ENCODE results near the gene CIB4. TPM values are rescaled to one million over a fixed set of nuclear protein-coding genes. Genes with fewer than 3 reads are reported as not detected.

Gene CIB4
- total and polyA plus RNA-seq, 9 of the 15 experiments (the other 6 are each of a cell fraction or from before 2014, with no cell fraction given), result not detected

DNA sequence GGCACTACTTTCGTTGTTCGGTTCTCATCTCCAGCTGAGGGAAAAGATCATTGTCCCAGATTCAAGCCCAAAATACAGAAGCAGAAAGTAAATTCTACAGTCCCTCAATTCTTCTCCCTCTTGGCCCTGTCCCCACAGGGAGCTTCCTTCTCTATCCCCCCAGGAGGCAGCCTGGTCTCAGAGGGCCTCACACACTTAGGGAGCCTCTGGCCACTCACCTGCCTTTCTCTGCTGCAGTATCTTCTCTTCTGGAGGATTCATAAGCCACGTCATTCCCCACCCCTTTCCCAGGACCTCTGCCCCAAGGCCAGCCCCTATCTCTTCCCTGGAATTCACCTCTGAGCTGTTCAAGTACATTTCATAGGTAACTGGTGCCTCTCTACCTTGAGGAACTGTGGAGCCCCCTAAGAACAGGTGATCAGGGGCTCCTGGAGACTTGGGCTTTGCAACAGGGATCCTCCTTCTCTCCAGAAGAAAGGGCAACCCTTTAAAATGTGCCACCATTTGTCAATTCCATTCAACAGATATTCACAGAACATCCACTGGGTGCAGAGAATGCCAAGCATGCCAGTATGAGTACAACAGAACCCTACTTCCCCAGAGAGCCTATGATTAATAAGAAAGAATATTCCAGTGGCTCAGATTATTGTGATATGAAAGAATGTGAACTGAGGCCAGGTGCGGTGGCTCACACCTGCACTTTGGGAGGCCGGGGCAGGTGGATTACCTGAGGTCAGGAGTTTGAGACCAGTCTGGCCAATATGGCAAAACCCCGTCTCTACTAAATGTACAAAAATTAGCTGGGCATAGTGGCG lies 72.9 kb downstream of the CIB4 start:
- H4K20me1 ChIP-seq (replicated peaks; ENCODE audit: control insufficient read depth, insufficient read depth, low read length), result peaks cover 9% of the 10 kb centered on the region; the same call in 1 of the 2 replicates
- no peak overlapping the region for H3K4me2 ChIP-seq (ENCODE audit: insufficient read depth, low read length)
- in situ Hi-C loops (cut with MboI), result no loop called here
- H3K79me2 ChIP-seq (ENCODE audit: control insufficient read depth, insufficient read depth, low read length), result no peaks in the 10 kb centered on the region
- H3K27ac ChIP-seq (ENCODE audit: extremely low read depth, low read depth, low read length), result no peak overlapping the region
- H3K9ac ChIP-seq (ENCODE audit: insufficient read depth in 1 of 2, low read depth in 2 of 2, low read length in 2 of 2), result no peak overlapping the region
- no TSS peak for BruUV-seq (replicated peaks)
- H2AFZ ChIP-seq (ENCODE audit: low read depth, low read length), result no peak overlapping the region
- H3K36me3 ChIP-seq (ENCODE audit: control insufficient read depth, insufficient read depth, low read length), result no peaks in the 10 kb centered on the region
- no peaks in the 10 kb centered on the region for H3K9me3 ChIP-seq (replicated peaks; ENCODE audit: control insufficient read depth, insufficient read depth, low read depth, low read length)
- ATAC-seq (no peak), DNase-seq (ENCODE audit: extremely low read depth in 1 of 4, low spot score in 3 of 4) (no peak), FAIRE-seq (no peak)
- intact Hi-C loops (cut with micrococcal nuclease), result no loop called here
- ChIA-PET POLR2A (interaction anchor here (0.6 kb wide), 1 partner anchor 26 kb away, joined by 3 read pairs; no protein-coding TSS in a partner anchor), CTCF (ENCODE audit: low intra/inter-chr PET ratio) (no interaction called here)
- no peaks in the 10 kb centered on the region for H3K4me1 ChIP-seq (replicated peaks in 1 of 2; ENCODE audit: control insufficient read depth in 2 of 2, insufficient read depth in 2 of 2, low read length in 2 of 2)
- peaks cover 46 to 71% of the 10 kb centered on the region in 2 experiments for H3K27me3 ChIP-seq (ENCODE audit: control insufficient read depth in 2 of 2, insufficient read depth in 2 of 2, low read length in 2 of 2)
- no peak overlapping the region for H3K4me3 ChIP-seq
- no peaks in the 10 kb centered on the region for H3K9me1 ChIP-seq (ENCODE audit: control insufficient read depth, insufficient read depth, low read length)
- 1% methylated on average over 7 of the region's 7 CpGs for WGBS (ENCODE audit: insufficient coverage, low coverage, missing lambda C conversion rate)
- no peak for TF ChIP-seq SP1 (CRISPR knock-in tag; IDR thresholded peaks at IDR 0.05)
- no peak for TF ChIP-seq SMARCC2 (IDR thresholded peaks at IDR 0.05; ENCODE audit: low read depth)
- no peak for TF ChIP-seq NCOA2 (IDR thresholded peaks at IDR 0.05; ENCODE audit: partially characterized antibody in 2 of 2)
- TF ChIP-seq, protein P1, sequence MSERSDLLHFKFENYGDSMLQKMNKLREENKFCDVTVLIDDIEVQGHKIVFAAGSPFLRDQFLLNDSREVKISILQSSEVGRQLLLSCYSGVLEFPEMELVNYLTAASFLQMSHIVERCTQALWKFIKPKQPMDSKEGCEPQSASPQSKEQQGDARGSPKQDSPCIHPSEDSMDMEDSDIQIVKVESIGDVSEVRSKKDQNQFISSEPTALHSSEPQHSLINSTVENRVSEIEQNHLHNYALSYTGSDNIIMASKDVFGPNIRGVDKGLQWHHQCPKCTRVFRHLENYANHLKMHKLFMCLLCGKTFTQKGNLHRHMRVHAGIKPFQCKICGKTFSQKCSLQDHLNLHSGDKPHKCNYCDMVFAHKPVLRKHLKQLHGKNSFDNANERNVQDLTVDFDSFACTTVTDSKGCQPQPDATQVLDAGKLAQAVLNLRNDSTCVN (CRISPR knock-in tag; IDR thresholded peaks at IDR 0.05), result no peak
- no peak for TF ChIP-seq PHF21A (IDR thresholded peaks at IDR 0.05; ENCODE audit: borderline replicate concordance, low read depth)
- TF ChIP-seq WHSC1 (IDR thresholded peaks at IDR 0.05; ENCODE audit: low read length), result no peak
- TF ChIP-seq HSF4 (CRISPR knock-in tag; IDR thresholded peaks at IDR 0.05; ENCODE audit: borderline replicate concordance), result no peak
- TF ChIP-seq CC2D1A (IDR thresholded peaks at IDR 0.05), result no peak
- TF ChIP-seq, protein P2, sequence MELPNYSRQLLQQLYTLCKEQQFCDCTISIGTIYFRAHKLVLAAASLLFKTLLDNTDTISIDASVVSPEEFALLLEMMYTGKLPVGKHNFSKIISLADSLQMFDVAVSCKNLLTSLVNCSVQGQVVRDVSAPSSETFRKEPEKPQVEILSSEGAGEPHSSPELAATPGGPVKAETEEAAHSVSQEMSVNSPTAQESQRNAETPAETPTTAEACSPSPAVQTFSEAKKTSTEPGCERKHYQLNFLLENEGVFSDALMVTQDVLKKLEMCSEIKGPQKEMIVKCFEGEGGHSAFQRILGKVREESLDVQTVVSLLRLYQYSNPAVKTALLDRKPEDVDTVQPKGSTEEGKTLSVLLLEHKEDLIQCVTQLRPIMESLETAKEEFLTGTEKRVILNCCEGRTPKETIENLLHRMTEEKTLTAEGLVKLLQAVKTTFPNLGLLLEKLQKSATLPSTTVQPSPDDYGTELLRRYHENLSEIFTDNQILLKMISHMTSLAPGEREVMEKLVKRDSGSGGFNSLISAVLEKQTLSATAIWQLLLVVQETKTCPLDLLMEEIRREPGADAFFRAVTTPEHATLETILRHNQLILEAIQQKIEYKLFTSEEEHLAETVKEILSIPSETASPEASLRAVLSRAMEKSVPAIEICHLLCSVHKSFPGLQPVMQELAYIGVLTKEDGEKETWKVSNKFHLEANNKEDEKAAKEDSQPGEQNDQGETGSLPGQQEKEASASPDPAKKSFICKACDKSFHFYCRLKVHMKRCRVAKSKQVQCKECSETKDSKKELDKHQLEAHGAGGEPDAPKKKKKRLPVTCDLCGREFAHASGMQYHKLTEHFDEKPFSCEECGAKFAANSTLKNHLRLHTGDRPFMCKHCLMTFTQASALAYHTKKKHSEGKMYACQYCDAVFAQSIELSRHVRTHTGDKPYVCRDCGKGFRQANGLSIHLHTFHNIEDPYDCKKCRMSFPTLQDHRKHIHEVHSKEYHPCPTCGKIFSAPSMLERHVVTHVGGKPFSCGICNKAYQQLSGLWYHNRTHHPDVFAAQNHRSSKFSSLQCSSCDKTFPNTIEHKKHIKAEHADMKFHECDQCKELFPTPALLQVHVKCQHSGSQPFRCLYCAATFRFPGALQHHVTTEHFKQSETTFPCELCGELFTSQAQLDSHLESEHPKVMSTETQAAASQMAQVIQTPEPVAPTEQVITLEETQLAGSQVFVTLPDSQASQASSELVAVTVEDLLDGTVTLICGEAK (IDR thresholded peaks at IDR 0.05), result no peak
- TF ChIP-seq, protein P2 (CRISPR knock-in tag; IDR thresholded peaks at IDR 0.05), result no peak
- no peak for TF ChIP-seq PHTF2 (CRISPR knock-in tag; IDR thresholded peaks at IDR 0.05)
